Measurements from ENCODE around the gene AP5Z1.

- TF ChIP-seq, protein P1, sequence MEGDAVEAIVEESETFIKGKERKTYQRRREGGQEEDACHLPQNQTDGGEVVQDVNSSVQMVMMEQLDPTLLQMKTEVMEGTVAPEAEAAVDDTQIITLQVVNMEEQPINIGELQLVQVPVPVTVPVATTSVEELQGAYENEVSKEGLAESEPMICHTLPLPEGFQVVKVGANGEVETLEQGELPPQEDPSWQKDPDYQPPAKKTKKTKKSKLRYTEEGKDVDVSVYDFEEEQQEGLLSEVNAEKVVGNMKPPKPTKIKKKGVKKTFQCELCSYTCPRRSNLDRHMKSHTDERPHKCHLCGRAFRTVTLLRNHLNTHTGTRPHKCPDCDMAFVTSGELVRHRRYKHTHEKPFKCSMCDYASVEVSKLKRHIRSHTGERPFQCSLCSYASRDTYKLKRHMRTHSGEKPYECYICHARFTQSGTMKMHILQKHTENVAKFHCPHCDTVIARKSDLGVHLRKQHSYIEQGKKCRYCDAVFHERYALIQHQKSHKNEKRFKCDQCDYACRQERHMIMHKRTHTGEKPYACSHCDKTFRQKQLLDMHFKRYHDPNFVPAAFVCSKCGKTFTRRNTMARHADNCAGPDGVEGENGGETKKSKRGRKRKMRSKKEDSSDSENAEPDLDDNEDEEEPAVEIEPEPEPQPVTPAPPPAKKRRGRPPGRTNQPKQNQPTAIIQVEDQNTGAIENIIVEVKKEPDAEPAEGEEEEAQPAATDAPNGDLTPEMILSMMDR (IDR thresholded peaks at IDR 0.05; ENCODE audit: low read depth, low read length), result no peak
- TF ChIP-seq POLR2A (IDR thresholded peaks at IDR 0.05; ENCODE audit: extremely low read depth, insufficient read length), result no peak
Observed at GRCh38 chr7:4808026-4808425, 32.6 kb downstream of the AP5Z1 start.

Measured in NB4 (cell line).